GM13977 (cell line): ENCODE data around the gene ANKRD6.

Source experiments
- DNase-seq: peaks from one replicate; pipeline ENCODE4 v3.0.0; 2012; ENCODE audit warnings: low spot score
- in situ Hi-C: fragments of 300-500 bp; cut with MboI; formaldehyde crosslinking; loops from one replicate; pipeline ENCODE4 v1.12.0; 2022; ENCODE audit warnings: low sequenced_read_pairs, low pct_unique_long_range_greater_than_20kb, mixed read lengths, inconsistent platforms; ENCODE audit not compliant: unreplicated experiment
- TF ChIP-seq, protein P1 (sequence below): IDR thresholded peaks from 2 replicates; pipeline ENCODE4 v1.5.1; 2012; ENCODE audit warnings: mild to moderate bottlenecking, control low read depth; ENCODE audit not compliant: insufficient read depth; ENCODE audit errors: extremely low read depth, missing control alignments

ANKRD6 gene

DNA sequence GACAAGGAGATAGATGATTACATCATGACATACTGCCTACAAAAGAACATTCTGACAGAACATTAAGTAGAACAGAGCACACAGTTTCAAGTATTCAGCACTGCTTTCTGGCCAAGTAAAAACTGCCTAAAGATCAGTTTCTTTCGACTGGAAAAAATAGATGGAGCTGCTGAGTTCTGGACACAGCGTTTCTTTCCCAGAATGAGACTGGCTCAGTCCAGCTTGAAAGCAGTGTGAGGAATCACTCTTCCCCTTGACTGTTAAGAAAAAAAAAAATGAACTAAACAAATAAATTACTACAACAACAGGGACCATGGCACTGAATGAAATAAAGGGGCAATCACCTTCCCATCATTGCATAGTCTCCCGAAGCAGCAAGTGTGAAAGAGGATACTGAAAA is 210.0 kb downstream of the ANKRD6 start:
- TF ChIP-seq, protein P1, sequence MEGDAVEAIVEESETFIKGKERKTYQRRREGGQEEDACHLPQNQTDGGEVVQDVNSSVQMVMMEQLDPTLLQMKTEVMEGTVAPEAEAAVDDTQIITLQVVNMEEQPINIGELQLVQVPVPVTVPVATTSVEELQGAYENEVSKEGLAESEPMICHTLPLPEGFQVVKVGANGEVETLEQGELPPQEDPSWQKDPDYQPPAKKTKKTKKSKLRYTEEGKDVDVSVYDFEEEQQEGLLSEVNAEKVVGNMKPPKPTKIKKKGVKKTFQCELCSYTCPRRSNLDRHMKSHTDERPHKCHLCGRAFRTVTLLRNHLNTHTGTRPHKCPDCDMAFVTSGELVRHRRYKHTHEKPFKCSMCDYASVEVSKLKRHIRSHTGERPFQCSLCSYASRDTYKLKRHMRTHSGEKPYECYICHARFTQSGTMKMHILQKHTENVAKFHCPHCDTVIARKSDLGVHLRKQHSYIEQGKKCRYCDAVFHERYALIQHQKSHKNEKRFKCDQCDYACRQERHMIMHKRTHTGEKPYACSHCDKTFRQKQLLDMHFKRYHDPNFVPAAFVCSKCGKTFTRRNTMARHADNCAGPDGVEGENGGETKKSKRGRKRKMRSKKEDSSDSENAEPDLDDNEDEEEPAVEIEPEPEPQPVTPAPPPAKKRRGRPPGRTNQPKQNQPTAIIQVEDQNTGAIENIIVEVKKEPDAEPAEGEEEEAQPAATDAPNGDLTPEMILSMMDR: no peak
- in situ Hi-C loops: no loop called here
- DNase-seq: no peak

DNA sequence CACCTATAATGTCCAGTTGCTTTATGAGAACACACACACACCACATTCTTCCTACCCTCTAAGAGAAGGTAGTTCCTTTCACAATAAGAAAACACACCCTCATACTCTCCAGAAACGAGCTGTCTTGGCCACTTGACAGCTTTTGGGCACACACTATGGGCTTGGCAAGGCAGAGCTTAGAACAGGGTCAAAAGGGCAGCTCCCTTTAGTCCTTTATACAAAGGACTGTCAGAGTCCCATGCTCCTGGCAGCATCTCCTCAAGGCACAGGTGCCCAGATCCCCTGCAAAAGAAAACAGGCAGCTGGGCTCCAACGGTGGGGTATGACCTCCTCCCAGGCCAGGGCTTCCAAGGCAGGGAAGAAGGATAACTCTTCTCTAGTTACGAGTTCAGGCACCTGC is 210.5 kb downstream of the ANKRD6 start:
- no peak for DNase-seq
- TF ChIP-seq, protein P1: no peak
- in situ Hi-C loops: no loop called here

DNA sequence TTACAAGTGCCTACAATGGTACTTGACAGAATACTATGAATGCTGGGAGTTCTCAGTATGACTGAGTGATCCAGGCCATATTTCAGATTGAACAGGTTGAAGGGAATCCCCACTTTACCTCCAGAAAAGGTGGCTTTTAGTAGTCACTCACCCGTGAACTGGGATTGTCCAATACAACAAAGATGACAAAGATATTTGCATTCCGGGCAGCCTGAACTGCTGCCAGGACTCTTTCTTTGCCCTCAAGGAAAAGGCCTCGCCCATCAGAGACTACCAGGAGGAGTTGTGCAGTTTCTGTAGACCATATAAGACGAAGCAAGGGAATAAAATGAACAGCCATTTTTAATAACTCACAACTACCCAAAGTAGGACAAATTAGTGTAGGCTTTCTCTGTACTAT is 211.9 kb downstream of the ANKRD6 start:
- in situ Hi-C loops: no loop called here
- TF ChIP-seq, protein P1: no peak
- DNase-seq: no peak

DNA sequence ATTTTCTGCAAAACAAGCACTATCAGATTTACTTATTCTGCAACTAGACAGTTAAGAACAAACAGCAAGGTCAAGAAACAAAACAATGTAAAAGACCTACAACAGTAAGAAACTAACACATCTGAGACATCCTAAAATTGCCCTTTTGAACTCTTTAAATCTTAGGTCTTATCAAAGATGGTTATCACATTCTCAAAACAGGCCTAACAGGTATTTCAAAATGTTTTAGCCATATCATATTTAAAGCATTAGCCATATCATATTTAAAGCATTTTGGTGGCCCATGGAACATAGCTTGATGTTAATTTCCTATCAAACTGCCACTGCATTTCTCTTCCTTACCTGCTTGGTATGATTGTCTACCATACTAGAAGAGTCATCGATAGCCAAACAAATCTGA is 216.7 kb downstream of the ANKRD6 start:
- TF ChIP-seq, protein P1: no peak
- DNase-seq: no peak
- in situ Hi-C loops: no loop called here

DNA sequence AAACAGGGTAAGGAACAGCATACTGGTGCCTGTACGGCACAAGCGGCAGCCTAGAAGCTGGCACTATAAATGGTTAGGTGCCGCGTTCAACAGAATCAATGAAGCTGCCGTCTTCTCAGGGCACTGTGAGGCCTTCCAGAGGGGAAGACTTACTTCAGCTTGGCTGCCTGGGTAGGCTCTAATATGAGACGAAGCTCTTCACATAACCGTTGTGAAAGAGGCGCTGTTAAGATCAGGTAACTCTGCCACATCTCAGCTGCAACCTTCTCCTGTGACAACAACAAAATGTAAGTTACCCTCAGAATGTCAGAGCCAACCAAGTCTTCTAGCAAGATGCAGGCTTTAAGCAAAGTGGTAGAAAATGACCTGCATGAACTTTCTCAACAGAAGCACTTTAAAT is 217.6 kb downstream of the ANKRD6 start:
- no peak for DNase-seq
- TF ChIP-seq, protein P1: no peak
- in situ Hi-C loops: no loop called here

DNA sequence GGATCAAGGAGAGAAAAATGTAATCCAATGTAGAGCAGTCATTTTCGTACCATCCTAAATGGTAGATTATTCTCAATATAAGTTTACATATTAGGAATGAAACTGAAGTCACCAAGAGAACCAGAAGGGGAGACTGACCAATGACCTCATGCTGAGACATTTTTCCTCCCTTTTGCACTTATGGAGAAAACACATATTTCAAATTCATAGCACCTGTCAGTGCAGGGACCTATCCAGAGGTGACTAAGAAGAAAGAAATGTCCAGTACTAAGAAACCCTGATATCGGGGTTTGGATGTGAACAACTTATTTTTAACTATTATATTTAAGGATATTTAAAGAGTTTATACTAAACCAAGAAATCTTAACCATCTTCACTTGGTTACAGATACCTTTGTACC is 222.2 kb downstream of the ANKRD6 start:
- no peak for DNase-seq
- in situ Hi-C loops: no loop called here
- TF ChIP-seq, protein P1: no peak

DNA sequence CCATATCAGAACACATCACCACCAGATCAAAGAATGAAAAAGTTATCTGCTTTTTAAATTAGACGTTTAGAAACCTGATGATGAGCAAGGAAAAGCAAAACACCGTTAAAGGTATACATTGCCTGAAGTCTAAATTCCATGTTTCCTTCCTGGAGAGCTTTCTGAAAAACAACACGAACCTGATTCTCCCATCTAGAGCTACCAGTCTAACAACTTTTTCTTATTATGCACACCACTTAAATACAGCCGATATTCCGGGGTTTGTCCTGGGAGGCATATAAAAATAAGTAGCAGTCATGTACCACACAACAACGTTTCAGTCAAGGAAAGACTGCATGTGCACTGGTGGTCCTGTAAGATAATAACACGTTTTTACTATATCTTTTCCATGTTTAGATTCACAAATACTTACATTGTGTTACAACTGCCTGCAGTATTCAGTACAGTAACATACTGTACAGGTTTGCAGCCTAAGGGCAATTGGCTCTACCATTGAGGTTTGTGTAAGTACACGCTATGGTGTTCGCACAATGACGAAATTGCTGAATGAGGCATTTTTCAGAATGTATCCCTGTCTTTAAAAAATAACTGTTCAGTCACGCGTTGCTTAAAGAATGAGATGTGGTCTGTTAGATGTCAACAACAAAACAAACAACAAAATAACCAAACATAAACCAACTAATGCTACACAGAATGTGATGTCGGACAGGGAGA is 224.7 kb downstream of the ANKRD6 start:
- in situ Hi-C loops: no loop called here
- TF ChIP-seq, protein P1: no peak
- no peak for DNase-seq
